Measurements from ENCODE around the gene GRIP1. TPM values are rescaled to one million over a fixed set of nuclear protein-coding genes. Genes with fewer than 3 reads are reported as not detected.
A peak's percentile ranks its signal among the peaks of the same experiment; 100 is the strongest.

The GRIP1 gene
- total RNA-seq, 1 donor from 2014 or later: 4.2 TPM

DNA sequence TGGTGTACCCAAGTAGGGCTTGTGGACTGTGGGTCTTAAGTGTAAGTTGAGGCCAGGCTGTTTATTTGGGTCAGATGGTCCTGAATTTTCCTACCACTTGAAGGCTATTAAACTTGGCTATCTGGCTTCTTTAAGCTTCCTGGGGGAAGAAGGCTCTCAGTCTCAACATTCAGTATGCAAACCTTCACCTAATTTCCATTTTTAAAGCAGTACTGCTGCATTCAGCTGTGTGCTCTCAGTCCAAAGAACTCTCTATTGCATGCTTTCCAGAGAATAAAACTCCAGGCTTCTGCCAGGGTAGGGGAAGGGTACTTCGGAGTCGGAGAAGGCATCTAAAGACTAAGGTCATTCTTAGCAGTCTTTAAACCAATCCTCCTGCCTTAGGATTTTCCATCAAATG lies 252.2 kb downstream of the GRIP1 start:
- H3K27ac ChIP-seq: no peak overlapping the region
- no peak overlapping the region for H3K4me3 ChIP-seq
- H3K9me3 ChIP-seq: no peaks in the 10 kb centered on the region
- TF ChIP-seq, protein P1, sequence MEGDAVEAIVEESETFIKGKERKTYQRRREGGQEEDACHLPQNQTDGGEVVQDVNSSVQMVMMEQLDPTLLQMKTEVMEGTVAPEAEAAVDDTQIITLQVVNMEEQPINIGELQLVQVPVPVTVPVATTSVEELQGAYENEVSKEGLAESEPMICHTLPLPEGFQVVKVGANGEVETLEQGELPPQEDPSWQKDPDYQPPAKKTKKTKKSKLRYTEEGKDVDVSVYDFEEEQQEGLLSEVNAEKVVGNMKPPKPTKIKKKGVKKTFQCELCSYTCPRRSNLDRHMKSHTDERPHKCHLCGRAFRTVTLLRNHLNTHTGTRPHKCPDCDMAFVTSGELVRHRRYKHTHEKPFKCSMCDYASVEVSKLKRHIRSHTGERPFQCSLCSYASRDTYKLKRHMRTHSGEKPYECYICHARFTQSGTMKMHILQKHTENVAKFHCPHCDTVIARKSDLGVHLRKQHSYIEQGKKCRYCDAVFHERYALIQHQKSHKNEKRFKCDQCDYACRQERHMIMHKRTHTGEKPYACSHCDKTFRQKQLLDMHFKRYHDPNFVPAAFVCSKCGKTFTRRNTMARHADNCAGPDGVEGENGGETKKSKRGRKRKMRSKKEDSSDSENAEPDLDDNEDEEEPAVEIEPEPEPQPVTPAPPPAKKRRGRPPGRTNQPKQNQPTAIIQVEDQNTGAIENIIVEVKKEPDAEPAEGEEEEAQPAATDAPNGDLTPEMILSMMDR (IDR thresholded peaks at IDR 0.05): no peak
- TF ChIP-seq POLR2AphosphoS5 (IDR thresholded peaks at IDR 0.05; ENCODE audit: insufficient read depth in 1 of 2, low read depth in 1 of 2): no peak
- TF ChIP-seq POLR2A (IDR thresholded peaks at IDR 0.05): no peak
- no peak for DNase-seq (ENCODE audit: extremely low spot score in 2 of 2)
- intact Hi-C loops (cut with DNase I): no loop called here
- no peaks in the 10 kb centered on the region for H3K27me3 ChIP-seq
- no peaks in the 10 kb centered on the region for H3K36me3 ChIP-seq
- no peaks in the 10 kb centered on the region for H3K4me1 ChIP-seq

DNA sequence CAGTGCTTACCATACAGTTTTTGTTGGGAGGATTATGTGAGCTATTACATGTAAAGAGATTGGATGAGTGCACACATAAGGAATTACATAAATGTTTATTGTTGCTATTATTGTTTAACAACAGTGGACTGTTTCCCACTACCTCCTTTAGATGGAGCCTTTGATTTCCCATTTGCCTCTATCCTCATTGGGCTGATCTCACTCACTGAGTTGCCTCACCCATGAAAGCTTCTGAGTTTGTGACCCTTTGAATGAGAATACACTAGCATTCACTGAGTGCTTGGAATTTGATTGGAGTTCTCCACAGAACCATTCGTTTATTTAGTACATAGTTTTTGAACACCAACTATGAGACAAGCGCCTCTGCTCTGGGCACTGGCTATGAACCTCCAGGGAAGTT lies 255.6 kb downstream of the GRIP1 start:
- Histone ChIP-seq H3K4me1 (no peaks in the 10 kb centered on the region), H3K27ac (no peak overlapping the region), H3K4me3 (no peak overlapping the region), H3K27me3 (no peaks in the 10 kb centered on the region), H3K36me3 (no peaks in the 10 kb centered on the region), H3K9me3 (no peaks in the 10 kb centered on the region)
- TF ChIP-seq, protein P1 (IDR thresholded peaks at IDR 0.05): no peak
- TF ChIP-seq POLR2A (IDR thresholded peaks at IDR 0.05) (no peak), POLR2AphosphoS5 (IDR thresholded peaks at IDR 0.05; ENCODE audit: insufficient read depth in 1 of 2, low read depth in 1 of 2) (no peak)
- intact Hi-C loops (cut with DNase I): no loop called here
- DNase-seq (ENCODE audit: extremely low spot score in 2 of 2): no peak

DNA sequence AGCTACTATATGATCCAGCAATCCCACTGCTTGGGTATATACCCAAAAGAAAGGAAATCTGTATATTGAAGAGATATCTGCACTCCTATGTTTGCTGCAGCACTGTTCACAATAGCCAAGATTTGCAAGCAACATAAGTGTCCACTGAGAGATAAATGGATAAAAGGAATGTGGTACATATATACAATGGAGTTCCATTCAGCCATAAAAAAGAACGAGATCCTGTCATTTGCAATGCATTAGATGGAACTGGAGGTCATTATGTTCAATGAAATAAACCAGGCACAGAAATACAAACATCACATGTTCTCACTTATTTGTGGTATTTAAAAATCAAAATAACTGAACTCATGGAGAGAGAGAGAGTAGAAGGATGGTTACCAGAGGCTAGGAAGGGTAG lies 260.0 kb downstream of the GRIP1 start:
- no peaks in the 10 kb centered on the region for H3K36me3 ChIP-seq
- no peaks in the 10 kb centered on the region for H3K4me1 ChIP-seq
- H3K27ac ChIP-seq: no peak overlapping the region
- no peak overlapping the region for H3K4me3 ChIP-seq
- no peaks in the 10 kb centered on the region for H3K9me3 ChIP-seq
- no peak for DNase-seq (ENCODE audit: extremely low spot score in 2 of 2)
- H3K27me3 ChIP-seq: no peaks in the 10 kb centered on the region
- TF ChIP-seq POLR2A (IDR thresholded peaks at IDR 0.05): no peak
- no peak for TF ChIP-seq POLR2AphosphoS5 (IDR thresholded peaks at IDR 0.05; ENCODE audit: insufficient read depth in 1 of 2, low read depth in 1 of 2)
- TF ChIP-seq, protein P1 (IDR thresholded peaks at IDR 0.05): no peak
- intact Hi-C loops (cut with DNase I): loop anchor here (10.0 kb wide), 1 partner anchor 274 kb away; no protein-coding TSS in a partner anchor

DNA sequence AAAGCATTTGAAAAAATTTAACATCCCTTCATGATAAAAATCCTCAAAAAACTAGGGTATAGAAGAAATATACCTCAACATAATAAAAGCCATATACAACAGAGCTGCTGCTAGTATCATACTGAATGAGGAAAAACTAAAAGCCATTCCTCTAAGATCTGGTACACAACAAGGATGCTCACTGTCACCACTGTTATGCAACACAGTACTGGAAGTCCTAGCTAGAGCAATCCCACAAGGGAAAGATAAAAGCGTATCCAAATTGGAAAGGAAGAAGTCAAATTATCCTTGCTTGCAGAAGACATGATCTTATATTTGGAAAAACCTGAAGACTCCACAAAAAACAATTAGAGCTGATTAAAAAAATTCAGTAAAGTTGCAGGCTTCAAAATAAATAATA lies 261.7 kb downstream of the GRIP1 start:
- no peaks in the 10 kb centered on the region for H3K36me3 ChIP-seq
- H3K27me3 ChIP-seq: no peaks in the 10 kb centered on the region
- intact Hi-C loops (cut with DNase I): loop anchor here (10.0 kb wide), 1 partner anchor 272 kb away; no protein-coding TSS in a partner anchor
- no peak overlapping the region for H3K4me3 ChIP-seq
- no peak overlapping the region for H3K27ac ChIP-seq
- no peak for TF ChIP-seq POLR2AphosphoS5 (IDR thresholded peaks at IDR 0.05; ENCODE audit: insufficient read depth in 1 of 2, low read depth in 1 of 2)
- TF ChIP-seq, protein P1 (IDR thresholded peaks at IDR 0.05): no peak
- TF ChIP-seq POLR2A (IDR thresholded peaks at IDR 0.05): no peak
- H3K4me1 ChIP-seq: no peaks in the 10 kb centered on the region
- DNase-seq (ENCODE audit: extremely low spot score in 2 of 2): no peak
- no peaks in the 10 kb centered on the region for H3K9me3 ChIP-seq

GRCh38 chr12:66409195-66409871 lies 269.5 kb downstream of the GRIP1 start:
- no peak for TF ChIP-seq POLR2AphosphoS5 (IDR thresholded peaks at IDR 0.05; ENCODE audit: insufficient read depth in 1 of 2, low read depth in 1 of 2)
- TF ChIP-seq, protein P1 (IDR thresholded peaks at IDR 0.05): peak in 2 of 3 experiments; percentile 33 to 48
- H3K4me1 ChIP-seq: no peaks in the 10 kb centered on the region
- no peak for DNase-seq (ENCODE audit: extremely low spot score in 2 of 2)
- H3K27me3 ChIP-seq: no peaks in the 10 kb centered on the region
- H3K27ac ChIP-seq: no peak overlapping the region
- no peak overlapping the region for H3K4me3 ChIP-seq
- H3K9me3 ChIP-seq: no peaks in the 10 kb centered on the region
- intact Hi-C loops (cut with DNase I): no loop called here
- no peaks in the 10 kb centered on the region for H3K36me3 ChIP-seq

Measured in vagina (tissue), 2 donors.